ENCODE data around the gene DCTD.

DCTD gene

DNA sequence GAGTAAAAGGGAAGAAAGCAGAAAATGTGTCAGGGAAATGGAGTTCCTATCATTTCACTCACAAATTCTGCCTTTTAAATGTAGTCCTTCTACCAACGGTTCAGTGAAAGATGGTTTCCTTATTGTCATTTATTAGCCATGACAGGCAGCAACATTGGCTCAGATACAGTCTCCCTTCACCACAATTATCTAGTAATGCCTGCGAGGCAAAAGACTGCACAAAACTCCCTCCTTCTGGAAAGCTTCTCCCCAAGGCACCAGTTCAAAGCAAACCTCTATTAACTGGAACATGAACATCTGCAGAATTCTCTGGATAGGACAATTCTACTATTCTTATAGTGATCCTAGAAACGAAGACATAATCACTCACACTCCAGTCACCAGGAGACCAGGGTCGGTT, 28.3 kb downstream of the DCTD start:
- no peak for DNase-seq

DNA sequence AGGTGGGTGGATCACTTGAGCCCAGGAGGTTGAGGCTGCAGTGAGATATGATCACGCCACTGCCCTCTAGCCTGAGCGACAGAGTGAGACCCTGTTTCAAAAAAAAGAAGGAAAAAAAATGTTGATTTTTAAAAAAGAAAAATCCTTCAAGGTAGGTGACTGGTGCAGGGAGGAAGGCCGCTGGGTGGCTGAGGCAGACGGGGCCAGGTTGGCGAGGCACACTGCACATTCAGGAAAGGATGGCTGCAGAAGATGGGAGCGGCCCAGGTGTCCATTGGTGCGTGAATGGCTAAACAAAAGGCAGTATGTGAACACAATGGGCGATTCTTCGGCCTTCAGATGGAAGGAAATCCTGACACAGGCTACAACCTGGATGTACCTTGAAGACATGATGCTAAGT, 30.4 kb downstream of the DCTD start:
- DNase-seq: no peak

DNA sequence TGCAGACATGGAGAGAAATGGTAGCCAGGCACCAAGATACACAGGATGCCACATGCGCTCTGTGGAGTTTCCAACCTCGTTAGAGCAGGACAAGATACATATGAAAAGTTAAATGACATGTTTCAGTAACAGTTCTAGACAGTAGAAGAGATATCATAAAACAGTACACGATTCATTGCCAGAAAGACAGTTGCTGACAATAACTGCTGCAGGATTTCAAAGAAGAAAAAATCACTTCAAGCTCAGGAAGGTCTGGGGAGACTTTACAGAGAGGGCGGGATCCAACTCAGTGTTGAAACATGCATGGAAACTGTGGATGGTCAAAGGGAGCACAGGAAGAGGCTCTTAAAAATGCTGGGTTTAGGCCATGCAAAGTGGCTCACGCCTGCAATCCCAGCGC, 31.0 kb downstream of the DCTD start:
- DNase-seq: no peak

DNA sequence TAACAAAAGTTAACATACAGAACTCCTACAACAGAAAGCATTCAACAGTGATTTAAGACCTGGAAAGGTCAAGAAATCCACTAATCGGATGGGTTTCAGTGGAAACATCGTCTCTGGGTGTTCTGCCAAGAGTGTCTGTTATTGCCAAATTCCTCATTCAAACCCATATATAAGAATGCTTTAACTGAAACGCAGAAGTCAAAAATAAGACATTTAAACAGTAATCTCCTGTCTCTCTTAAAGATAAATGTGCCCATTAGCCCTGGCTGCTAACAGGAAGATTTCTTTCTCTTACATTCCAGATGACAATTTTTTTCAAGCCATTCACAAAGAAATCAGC, 31.5 kb downstream of the DCTD start:
- DNase-seq: no peak

DNA sequence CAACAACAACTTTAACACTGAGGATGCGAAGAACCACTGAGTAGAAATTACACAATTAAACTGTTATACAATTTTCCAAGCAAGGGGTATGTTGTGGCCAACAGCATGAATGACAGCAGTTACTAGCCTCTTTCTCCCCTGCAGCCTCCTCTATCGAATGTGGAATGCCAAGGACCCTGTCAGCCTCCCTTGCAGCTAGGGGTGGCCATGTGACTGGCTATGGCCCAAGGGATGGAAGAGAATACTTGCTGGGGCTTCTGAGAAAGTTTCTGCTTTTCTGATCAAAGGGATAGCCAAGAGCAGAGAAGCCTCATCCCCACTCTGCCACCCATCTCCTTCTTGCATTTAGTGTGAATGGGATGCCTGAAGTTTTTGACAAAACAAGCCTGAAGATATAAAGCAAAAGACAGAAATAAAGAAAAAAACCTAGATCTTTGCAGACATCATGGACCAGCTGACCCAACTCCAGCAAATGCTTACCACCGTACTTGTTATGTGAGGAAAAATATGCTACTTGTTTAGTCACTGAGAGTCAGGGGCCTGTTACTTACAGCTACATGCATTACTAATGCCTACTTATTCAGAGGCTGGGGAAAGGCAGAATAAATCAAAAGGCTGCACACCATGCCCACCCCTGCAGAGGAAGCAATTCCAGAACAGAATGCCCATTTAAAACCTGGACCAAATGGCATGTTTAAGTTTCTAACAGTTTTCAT, 32.0 kb downstream of the DCTD start:
- no peak for DNase-seq

DNA sequence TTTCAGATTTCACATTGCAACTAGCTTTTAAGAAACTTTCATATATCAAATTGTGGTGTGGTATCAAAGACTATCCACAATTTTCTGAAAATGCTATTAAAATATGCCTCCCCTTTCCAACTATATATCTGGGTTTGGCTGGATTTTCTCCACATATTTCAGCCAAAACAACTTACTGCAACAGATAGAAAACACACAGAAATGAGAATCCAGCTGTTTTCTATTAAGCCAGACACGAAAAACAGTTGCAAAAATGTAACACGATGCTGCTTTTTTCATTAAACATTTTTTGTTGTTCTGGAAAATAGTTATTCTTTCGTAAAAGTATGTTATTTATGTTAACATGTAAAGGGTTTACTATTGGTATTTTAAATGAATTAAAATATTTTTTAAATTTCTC, 33.1 kb downstream of the DCTD start:
- DNase-seq: no peak

DNA sequence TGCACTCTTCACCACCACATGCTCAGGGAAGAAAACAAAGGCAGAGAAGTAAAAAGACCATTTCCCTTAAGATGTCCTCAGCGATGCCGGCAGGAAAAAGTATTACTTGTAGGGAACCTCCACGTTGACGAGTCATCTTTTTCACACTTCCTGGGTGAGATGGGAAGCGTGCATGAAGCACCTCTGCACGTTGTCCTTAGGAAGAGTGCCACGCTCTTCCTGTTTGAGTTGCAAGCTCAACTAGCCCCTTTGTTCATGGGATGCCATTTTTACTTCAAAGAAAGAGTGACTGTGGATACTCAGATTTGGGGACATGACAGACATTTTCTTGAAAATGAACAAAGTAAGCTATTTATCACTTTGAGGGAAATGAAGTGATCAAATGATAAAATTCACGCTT, 33.8 kb downstream of the DCTD start:
- DNase-seq: no peak

DNA sequence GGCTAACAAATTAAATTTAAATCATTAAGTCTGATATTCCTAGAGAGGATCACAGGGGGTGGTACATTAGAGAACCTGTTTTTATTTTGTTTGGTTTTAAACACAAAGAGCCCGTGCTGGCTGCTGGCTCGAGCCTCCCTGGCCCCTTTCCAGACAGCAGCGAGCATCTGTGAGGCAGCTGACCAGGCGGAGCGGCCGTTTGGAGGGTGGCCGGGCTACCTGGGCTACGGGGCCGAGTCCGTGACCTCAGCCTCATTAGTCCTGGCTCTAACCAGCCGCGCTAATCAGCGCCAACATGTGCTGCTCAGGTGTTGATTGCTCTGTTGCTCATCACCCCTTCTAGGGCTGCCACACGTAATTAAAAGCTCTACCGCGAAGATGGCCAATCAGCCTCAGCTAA, 35.3 kb downstream of the DCTD start:
- DNase-seq: peak; percentile 39 to 61

DNA sequence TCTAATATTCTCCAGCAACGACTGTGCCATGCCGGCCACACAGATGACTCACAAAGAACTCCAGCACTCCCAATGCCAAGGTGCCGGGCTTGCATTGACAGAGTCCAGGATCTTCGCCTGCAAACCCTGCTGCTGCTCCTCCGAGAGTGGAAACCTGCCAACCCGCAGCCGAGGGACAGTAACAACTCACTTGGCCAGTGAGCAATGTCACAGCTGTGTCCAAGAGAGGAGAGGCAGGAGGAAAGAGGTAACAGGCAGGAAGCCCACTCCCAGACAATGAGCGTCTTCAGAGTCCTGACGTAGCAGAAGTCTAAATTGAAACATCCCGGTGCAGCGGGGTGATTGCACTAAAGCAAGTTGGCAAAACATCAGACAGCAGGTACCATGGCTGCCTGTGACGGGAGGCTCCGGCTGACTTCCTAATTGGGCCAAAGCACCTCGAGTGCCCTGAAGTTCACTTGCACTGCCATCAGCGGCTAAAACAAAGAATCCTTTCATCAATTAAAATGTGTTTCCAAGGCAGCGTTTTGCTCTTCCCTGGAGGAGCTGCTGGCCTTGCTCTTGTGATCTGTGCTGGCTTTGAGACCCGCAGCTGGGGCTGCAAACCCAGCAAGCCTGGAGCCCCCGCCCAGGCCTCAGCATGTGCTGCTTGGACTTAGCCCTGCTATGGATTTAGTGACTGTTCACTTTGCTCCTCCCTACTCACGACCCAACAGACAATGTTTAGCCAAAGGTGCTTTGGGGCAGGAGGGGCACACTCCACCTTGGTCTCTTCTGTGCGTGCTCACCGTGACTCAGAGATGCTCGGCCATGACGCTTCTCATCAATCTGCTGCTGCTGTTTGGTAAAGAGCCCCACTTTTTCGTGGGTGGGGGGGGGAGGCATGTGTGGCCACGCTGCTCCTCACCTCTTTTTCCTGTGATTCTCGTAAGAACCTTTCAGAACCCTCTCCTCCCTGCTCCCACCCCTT, 36.5 kb downstream of the DCTD start:
- peak in 1 of 2 experiments; percentile 47 for DNase-seq

DNA sequence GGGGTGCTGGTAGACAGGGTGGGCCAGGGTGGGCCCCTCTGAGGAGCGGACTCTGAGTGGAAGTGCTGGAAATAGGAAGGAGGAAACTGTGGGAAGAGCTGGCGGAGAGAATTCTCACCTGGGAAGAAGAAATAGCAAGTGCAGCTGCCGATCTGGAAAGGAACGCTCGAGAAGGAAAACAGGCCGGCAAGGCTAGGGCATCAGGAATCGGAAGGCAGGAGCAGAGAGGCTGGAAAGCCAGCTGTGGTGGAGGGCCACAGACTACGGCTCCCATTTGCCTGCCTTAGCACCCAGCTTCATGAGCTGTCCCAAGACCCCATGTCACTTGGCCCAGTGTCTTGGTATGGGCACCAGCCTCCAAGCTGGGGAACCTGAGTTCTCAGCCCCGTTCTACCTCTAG, 37.3 kb downstream of the DCTD start:
- DNase-seq: no peak

DNA sequence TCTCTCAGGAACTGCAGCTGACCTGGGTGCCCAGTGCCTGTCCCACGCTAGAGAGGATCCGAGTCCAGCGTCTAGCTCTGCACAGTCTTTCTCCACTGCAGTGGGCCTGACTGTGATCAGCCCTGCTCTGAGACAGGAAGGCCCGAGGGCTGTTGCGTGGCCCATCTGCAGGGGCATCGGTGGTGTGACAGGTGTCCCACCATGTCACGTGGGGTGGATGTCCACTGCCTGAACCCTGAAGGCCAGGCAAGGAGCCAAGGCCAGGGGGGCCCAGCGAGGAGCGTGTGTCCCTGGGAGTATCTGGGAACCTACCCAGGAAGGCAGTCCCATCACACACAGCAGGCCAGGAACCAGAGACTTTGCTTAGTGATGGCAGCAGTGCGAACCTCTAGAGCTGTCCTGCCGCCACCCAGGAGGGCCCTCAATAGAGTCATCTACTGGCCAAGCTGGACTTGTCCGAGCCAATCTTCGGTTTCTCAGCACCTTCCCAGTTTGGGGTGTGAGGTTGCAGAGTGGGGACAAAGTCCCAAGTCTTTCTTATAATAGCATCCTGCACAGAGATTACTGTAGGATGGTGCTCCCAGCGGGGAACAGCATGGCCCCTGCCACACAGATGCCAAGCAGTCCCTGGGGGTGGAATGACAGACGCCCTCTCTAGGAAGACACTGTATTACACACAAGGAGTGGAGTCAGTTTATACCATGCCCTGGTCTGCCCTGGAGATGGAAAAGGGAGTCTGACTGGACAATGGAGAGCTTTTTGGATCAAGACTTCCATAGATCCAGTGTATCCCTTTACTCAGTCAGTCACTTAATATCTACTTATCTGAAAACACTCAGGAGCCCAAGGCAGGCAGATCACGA, 38.3 kb downstream of the DCTD start:
- no peak for DNase-seq

DNA sequence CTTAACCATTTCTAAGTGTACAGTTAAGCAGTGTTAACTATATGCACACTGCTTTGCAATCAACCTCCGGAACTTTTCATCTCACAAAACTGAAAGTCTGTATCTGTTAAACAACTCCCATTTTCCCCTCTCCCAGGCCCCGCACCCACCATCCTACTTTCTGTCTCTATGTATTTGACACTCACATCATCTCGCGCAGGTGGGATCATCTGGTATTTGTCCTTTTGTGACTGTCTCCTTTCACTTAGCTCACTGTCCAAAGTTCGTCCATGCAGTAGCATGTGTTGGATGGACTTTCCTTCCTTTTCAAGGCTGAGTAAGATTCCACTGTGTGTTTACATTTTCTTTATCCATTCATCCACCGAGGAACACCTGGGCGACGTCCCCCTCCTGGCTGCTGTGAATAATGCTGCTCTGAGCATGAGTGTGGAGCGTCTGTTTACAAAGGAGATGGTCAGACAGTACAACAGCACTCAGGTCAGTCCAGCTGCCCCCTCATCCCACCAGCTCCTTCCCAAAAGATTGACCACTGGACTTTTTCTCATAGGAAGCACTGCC, 39.8 kb downstream of the DCTD start:
- no peak for DNase-seq

DNA sequence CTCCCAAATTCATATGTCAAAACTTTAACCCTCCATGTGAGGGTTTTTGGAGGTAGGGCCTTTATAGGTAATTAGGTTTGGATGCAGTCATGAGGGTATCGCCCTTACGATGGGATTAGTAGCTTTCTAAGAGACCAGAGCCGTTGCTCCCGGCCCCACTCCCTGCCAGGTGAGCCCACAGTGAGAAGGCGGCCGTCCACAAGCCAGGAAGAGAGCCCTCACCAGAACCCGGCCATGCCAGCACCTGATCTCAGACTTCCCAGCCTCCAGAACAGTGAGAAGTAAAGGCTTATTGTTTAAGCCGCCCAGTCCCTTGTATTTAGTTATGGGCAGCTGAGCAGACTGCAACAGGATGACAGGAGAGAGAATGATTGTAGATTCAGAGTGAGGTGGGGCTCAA, 40.8 kb downstream of the DCTD start:
- DNase-seq: no peak

DNA sequence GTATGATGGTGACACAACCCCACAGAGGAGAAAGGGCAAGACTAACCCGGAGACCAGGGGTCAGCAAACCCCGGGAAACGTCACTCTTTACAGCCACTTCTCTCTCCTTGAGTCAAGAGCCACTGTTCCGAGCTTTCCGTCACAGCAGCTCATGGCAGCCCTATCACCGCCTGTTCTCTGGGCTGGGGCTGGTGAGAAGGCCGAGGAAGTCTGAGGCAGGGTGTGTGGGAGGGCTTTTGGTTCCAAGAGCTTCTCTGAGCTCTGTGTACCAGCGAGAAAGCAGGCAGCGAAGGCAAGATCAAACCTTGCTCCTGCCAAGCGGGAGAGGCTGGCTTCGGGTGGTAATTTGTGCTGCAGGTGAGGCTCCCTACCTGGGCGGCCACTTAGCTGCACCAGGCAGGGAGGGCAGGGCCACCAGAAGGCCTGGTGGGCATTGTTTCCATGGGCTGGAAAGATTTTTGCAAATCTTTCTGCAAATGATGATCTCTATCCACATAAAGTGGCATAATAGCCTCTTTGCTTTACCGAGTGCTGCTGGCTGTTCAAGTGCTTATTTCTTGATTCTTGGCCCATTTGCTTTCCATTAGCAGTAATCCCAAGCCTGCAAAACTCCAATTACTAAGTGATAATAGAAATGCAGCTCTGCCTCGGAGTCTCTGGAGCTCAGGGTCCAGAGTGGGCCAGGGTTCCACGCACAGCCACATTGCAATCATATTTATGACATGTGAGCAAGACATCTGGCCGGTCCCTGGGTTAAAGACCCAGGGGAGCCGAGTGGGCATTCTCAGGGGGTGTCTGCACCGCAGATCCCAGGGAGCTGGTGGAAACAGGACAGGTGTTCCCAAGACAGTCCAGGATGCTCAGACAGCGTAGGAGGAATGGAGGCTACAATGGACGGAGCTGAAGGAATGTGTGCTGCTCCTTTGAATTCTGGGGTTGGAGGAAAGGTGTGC, 41.5 kb downstream of the DCTD start:
- DNase-seq: no peak

DNA sequence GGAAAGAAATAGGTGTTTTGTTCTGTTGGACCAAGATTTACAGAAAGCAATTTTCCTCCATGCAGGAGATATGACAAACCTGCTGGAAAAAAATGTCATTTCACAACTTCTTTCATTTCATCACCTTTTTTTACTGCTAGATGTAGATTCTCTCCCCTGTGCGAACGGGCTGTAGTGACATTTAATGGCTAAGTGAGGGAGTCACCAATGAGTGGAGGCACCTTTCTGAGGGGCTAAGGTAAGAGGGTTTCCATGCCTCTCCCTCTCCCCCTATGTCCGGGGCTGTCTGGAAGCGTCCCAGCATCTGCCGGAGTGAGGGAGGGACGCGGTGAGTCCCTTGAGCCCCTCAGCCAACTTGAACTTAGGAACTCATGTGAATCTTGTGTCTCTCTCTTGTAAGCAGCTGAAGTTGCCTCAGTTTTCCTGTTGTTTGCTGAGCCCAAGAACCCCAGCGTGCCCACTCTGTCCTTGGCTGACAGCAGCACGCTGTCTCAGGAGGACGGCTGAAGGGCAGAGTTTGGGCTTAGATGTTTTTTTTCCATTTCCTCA, 42.3 kb downstream of the DCTD start:
- no peak for DNase-seq

DNA sequence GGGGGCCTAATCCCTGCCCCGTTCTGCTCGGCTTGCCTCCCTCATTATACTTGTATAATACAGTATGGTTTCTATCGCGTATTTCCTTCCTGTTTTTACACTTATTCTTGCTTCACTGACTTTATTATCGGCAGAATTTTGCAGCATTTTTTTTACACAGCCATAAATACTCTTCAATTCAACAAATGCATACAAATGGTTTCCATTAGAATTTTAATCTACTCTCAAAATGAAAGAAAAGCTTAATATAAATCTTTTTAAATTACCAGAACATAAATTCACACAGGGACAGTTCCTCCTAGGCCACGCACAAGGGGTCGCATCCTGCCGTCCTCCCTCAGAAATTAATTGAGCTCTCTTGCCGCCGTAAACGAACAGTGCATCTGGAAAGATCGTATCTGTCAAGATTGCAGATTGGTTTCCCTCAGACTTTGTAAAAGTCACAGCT, 42.9 kb downstream of the DCTD start:
- DNase-seq: no peak

DNA sequence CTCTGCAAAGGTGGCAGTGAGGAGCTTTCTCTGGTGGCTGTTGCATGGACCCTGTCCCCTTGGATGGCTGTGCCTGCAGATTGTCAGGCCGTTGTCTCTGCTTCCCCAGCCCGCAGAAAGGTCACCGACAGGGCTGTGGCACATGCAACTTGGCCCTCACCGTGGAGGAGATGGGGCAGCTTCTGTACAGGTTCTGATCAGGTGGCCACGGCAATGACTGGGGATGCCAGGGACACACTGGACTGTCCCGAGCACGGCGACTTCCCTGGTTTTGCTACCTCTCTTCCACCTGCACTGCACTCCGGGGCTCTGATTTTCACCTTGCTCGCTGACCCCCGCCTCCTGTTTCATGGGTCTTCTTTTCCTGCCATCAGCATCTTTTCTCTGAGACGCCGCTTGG, 43.5 kb downstream of the DCTD start:
- no peak for DNase-seq

DNA sequence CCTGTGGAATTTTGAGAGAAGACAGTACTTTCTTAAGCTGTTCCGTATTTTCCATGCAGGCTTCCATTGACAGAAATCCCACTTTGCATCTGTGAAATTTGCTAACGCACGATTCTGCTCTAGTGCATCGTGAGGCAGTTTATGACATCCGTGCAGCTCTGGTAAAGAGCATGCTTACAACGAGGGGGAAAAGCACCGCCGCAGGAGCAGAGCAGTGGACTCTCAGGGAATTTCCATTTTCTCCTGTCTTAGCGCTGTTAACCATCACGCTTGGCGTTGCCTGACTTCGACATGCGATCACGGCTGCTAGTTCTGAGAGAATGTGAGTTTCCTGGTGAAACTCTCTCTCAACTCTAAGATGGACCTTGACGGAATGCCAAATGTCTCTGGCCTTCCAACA, 43.9 kb downstream of the DCTD start:
- DNase-seq: no peak

DNA sequence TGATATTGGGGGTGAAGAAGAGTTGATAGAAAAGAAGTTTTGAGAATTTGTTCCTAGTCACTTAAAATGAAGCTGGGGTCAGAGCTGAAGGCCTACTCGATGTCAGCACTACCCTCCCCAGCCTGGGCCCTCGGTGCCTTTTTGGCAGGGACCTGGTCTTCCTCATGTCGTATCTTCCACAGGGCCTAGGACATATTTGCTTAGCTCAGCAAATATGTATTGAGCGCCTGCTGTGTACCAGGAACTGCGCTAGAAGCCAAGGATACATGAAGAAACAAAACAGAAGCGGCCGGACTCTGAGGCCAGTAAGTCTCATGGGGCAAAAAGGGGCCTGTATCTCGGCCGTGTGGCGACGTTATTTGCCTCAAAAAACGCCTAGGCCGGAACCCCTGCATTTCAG, 44.3 kb downstream of the DCTD start:
- DNase-seq: no peak

DNA sequence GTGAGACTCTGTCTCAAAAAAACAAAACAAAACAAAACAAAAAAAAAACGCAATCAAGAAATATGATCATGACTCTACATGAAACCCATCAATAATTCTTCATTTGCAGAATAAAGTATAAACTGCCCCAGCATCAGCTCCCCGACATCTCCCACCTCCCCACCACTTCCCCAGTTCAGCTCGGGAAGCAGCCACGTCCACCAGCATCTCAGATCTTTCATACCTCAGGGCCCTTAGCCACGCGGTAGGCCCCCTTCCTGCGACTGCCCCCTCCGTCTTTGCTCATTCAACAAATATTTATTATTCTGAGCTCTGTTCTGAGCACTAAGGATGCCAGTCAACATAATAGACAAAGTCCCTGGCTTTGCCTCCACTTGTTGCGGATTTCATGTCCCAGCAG, 45.6 kb downstream of the DCTD start:
- DNase-seq: no peak

DNA sequence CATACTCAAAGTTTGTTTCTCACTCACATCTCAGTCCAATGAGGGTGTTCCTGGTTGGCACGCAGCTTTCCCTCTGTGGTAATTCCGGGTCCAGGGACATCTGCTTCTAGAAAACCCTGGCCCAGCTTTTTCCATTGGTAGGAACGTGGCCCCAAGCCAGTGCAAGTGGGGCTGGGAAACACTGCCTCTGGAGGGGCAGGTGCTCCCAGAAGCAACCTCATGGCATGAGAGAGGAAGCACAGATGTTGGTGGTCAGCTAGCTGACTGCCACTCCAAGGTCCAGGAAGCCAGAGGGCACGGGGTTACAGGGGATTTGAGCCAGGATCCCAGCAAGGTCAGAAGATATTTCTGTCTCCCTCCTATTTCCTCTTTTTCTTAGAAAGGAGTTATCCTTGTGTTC, 47.5 kb downstream of the DCTD start:
- no peak for DNase-seq

DNA sequence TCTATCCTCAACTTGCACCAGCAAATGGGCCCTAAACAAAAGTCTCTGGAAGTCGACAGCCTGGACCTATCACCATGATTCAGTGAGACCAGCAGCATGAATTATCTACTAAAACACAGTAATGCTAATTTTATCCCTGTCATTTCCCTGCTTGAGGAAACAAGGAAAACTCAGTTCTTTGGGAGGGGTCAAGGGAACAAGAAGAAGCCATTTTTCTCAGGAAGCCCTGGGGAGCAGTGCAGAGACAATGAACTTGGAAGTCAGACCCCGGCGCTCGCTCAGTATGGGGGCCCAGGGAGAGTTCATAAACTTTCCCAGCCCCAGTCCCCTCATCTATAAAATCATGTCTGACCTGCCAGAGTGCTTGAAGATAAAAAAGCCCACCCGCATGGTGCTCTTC, 50.4 kb downstream of the DCTD start:
- no peak for DNase-seq

Measured in SHP77 (cell line).